Activated CD8-positive, alpha-beta T cell treated with anti-CD3 and anti-CD28 coated beads for 36 hours (primary cell): ENCODE measurements around the gene ZNRF3. TPM values are rescaled to one million over a fixed set of nuclear protein-coding genes. Genes with fewer than 3 reads are reported as not detected.

Experiments used
- ATAC-seq: fragments of 200-7000 bp; cut with Tn5 transposase; one replicate; pipeline ENCODE4 v1.10.0; 2021; ENCODE audit warnings: mild to moderate bottlenecking, moderate library complexity
- CTCF ChIA-PET: fragments of 350-600 bp; sonication (Branson Sonifier 250); formaldehyde crosslinking; loops from one replicate; lab custom pipeline; 2021; ENCODE audit warnings: antibody characterized with exemption; lab: Charles Lee
- POLR2A ChIA-PET: fragments of 350-600 bp; sonication (Branson Sonifier 250); formaldehyde crosslinking; loops from one replicate; lab custom pipeline; 2021; ENCODE audit warnings: antibody characterized with exemption; lab: Charles Lee
- DNase-seq: peaks from one replicate; pipeline ENCODE4 v3.0.0-alpha.2; 2020
- H3K27ac Mint-ChIP-seq: one replicate; pipeline ENCODE4 v1.8.0; 2021; ENCODE audit warnings: mild to moderate bottlenecking, mixed read lengths
- H3K27me3 Mint-ChIP-seq: one replicate; pipeline ENCODE4 v1.8.0; 2021; ENCODE audit warnings: mixed read lengths
- H3K36me3 Mint-ChIP-seq: one replicate; pipeline ENCODE4 v1.8.0; 2021; ENCODE audit warnings: low read depth, mixed read lengths
- H3K4me1 Mint-ChIP-seq: one replicate; pipeline ENCODE4 v1.8.0; 2021; ENCODE audit warnings: low read depth, mixed read lengths
- H3K4me3 Mint-ChIP-seq: one replicate; pipeline ENCODE4 v1.8.0; 2021; ENCODE audit warnings: mild to moderate bottlenecking, moderate library complexity, mixed read lengths
- H3K9me3 Mint-ChIP-seq: one replicate; pipeline ENCODE4 v1.8.0; 2021; ENCODE audit warnings: mixed read lengths
- intact Hi-C: fragments of 100-400 bp; cut with micrococcal nuclease; formaldehyde crosslinking; loops from one replicate; pipeline ENCODE4 v1.10.0; 2022
- total RNA-seq, 2 experiments: library from RNA; stranded (reverse); gene quantifications; one replicate each; pipeline ENCODE4 v1.2.3, GENCODE V29; 2021
- TF ChIP-seq, protein P1 (sequence below): fragments of 200-600 bp; IDR thresholded peaks from one replicate; pipeline ENCODE4 v1.8.0; 2022; ENCODE audit warnings: antibody characterized with exemption, mild to moderate bottlenecking

ZNRF3 gene
- total RNA-seq, 2 experiments from 2014 or later, result 2.0 to 2.5 TPM

DNA sequence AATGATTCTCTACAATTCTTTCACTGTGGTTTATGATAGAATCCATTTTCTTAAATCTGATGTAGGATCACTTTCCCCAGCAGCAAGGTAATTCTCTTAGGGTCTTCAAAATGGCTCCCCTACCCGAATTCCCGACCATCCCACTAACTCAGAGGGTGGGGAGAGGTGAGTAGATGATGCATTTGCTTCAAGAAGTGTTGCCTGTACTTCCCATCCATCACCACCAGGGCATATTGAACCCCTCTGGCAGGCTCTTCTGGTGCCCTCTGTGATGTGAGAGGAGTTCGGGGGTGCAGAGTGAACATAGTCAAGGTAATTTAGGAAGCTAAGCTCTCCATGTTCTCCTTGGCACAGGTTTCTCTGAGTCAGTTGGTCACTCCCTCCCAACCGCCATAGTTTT, 52.3 kb downstream of the ZNRF3 start:
- H3K9me3 Mint-ChIP-seq, result no peaks in the 10 kb centered on the region
- ChIA-PET CTCF (interaction anchor here (1.5 kb wide), 1 partner anchor 105 kb away, joined by 4 read pairs; no protein-coding TSS in a partner anchor), POLR2A (interaction anchor here (0.7 kb wide), 1 partner anchor 9 kb away, joined by 3 read pairs; no protein-coding TSS in a partner anchor)
- intact Hi-C loops, result no loop called here
- peaks cover 48% of the 10 kb centered on the region for H3K27me3 Mint-ChIP-seq
- no peak overlapping the region for H3K27ac Mint-ChIP-seq
- H3K36me3 Mint-ChIP-seq, result no peaks in the 10 kb centered on the region
- no peak overlapping the region for H3K4me3 Mint-ChIP-seq
- no peak for DNase-seq
- ATAC-seq, result no peak
- TF ChIP-seq, protein P1, sequence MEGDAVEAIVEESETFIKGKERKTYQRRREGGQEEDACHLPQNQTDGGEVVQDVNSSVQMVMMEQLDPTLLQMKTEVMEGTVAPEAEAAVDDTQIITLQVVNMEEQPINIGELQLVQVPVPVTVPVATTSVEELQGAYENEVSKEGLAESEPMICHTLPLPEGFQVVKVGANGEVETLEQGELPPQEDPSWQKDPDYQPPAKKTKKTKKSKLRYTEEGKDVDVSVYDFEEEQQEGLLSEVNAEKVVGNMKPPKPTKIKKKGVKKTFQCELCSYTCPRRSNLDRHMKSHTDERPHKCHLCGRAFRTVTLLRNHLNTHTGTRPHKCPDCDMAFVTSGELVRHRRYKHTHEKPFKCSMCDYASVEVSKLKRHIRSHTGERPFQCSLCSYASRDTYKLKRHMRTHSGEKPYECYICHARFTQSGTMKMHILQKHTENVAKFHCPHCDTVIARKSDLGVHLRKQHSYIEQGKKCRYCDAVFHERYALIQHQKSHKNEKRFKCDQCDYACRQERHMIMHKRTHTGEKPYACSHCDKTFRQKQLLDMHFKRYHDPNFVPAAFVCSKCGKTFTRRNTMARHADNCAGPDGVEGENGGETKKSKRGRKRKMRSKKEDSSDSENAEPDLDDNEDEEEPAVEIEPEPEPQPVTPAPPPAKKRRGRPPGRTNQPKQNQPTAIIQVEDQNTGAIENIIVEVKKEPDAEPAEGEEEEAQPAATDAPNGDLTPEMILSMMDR, result peak; percentile 31
- H3K4me1 Mint-ChIP-seq, result no peaks in the 10 kb centered on the region

- no peak overlapping the region for H3K27ac Mint-ChIP-seq
- no peak for DNase-seq
- intact Hi-C loops, result no loop called here
- ChIA-PET POLR2A (interaction anchor here (0.7 kb wide), 1 partner anchor 8 kb away, joined by 3 read pairs; no protein-coding TSS in a partner anchor), CTCF (interaction anchor here (1.5 kb wide), 1 partner anchor 104 kb away, joined by 4 read pairs; no protein-coding TSS in a partner anchor)
- H3K9me3 Mint-ChIP-seq, result no peaks in the 10 kb centered on the region
- no peaks in the 10 kb centered on the region for H3K4me1 Mint-ChIP-seq
- H3K4me3 Mint-ChIP-seq, result no peak overlapping the region
- no peak for ATAC-seq
- TF ChIP-seq, protein P1, result no peak
- H3K27me3 Mint-ChIP-seq, result peaks cover 49% of the 10 kb centered on the region
- H3K36me3 Mint-ChIP-seq, result no peaks in the 10 kb centered on the region
Measured at GRCh38 chr22:28936200-28936599, 52.8 kb downstream of the ZNRF3 start.

- Mint-ChIP-seq H3K27me3 (peaks cover 46% of the 10 kb centered on the region), H3K27ac (no peak overlapping the region), H3K36me3 (no peaks in the 10 kb centered on the region), H3K9me3 (no peaks in the 10 kb centered on the region), H3K4me3 (no peak overlapping the region), H3K4me1 (no peaks in the 10 kb centered on the region)
- POLR2A ChIA-PET, result no interaction called here
- DNase-seq (no peak), ATAC-seq (no peak)
- intact Hi-C loops, result no loop called here
- TF ChIP-seq, protein P1, result no peak
- CTCF ChIA-PET, result interaction anchor here (1.5 kb wide), 1 partner anchor 103 kb away, joined by 4 read pairs; no protein-coding TSS in a partner anchor
Measured at GRCh38 chr22:28937206-28938025, 54.0 kb downstream of the ZNRF3 start.

DNA sequence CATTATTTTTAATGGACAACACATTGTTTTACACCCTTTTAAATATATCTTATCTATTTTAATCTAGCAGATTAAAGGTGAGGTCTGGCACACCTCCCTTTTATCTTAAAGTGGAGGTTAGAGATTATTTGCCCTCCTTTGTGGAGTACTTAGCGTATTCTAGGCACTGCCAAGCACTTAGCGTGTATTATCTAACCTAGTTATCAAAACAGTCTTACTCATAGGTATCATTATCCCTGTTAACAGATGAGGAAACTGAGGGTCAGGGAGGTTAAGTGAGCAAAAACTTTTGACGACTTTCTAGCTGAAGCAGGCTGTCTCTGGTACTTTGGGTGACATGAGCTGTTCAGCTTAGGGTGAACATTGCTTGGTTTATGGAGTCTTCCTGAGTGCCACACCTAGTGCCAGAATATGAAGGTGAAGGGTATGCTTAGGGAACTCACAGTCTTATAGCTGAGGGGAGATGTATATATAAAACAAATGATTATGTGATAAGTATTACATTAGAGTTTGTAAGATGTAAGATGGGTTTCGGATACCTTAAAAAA, 55.0 kb downstream of the ZNRF3 start:
- ATAC-seq (no peak), DNase-seq (no peak)
- CTCF ChIA-PET, result no interaction called here
- Mint-ChIP-seq H3K9me3 (no peaks in the 10 kb centered on the region), H3K4me1 (no peaks in the 10 kb centered on the region), H3K27me3 (peaks cover 49% of the 10 kb centered on the region), H3K4me3 (no peak overlapping the region), H3K36me3 (no peaks in the 10 kb centered on the region), H3K27ac (no peak overlapping the region)
- TF ChIP-seq, protein P1, result no peak
- POLR2A ChIA-PET, result no interaction called here
- intact Hi-C loops, result no loop called here

- POLR2A ChIA-PET, result no interaction called here
- intact Hi-C loops, result no loop called here
- no peak overlapping the region for H3K27ac Mint-ChIP-seq
- H3K4me1 Mint-ChIP-seq, result no peaks in the 10 kb centered on the region
- CTCF ChIA-PET, result no interaction called here
- TF ChIP-seq, protein P1, result no peak
- H3K4me3 Mint-ChIP-seq, result no peak overlapping the region
- H3K9me3 Mint-ChIP-seq, result no peaks in the 10 kb centered on the region
- no peak for DNase-seq
- H3K27me3 Mint-ChIP-seq, result peaks cover 48% of the 10 kb centered on the region
- no peak for ATAC-seq
- no peaks in the 10 kb centered on the region for H3K36me3 Mint-ChIP-seq
Measured at GRCh38 chr22:28939394-28939793, 56.0 kb downstream of the ZNRF3 start.
